ENCODE measurements around the gene KIAA1586. TPM values are rescaled to one million over a fixed set of nuclear protein-coding genes. Genes with fewer than 3 reads are reported as not detected.
"Not testable (repeated sequence)": the region's sequence is repeated elsewhere in the genome, so short reads cannot be mapped to it uniquely, and the experiment has no call there.

Gene KIAA1586
- total RNA-seq, 4 donors from 2014 or later, result 3.1 to 6.4 (median 4.8) TPM

DNA sequence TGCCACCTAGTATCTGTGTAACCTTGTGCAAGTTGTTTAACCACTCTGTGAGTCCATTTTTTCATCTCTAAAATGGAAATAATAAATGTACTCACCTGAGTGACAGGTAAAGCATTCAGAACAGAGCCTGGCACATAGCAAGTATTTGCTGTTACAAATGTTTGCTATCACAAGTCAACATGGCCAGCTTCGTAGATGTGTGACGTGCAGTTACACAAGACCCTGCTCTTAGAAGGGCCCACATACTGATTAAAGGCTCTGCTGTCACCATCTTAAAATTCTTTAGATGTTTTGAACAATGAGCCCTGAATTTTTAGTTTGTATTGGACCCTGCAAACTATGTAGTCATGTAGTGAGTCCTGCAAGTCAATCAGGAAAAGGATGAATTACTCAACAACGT is 40.4 kb upstream of the KIAA1586 start:
- TF ChIP-seq, protein P1, sequence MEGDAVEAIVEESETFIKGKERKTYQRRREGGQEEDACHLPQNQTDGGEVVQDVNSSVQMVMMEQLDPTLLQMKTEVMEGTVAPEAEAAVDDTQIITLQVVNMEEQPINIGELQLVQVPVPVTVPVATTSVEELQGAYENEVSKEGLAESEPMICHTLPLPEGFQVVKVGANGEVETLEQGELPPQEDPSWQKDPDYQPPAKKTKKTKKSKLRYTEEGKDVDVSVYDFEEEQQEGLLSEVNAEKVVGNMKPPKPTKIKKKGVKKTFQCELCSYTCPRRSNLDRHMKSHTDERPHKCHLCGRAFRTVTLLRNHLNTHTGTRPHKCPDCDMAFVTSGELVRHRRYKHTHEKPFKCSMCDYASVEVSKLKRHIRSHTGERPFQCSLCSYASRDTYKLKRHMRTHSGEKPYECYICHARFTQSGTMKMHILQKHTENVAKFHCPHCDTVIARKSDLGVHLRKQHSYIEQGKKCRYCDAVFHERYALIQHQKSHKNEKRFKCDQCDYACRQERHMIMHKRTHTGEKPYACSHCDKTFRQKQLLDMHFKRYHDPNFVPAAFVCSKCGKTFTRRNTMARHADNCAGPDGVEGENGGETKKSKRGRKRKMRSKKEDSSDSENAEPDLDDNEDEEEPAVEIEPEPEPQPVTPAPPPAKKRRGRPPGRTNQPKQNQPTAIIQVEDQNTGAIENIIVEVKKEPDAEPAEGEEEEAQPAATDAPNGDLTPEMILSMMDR (IDR thresholded peaks at IDR 0.05), result no peak
- TF ChIP-seq POLR2AphosphoS5 (IDR thresholded peaks at IDR 0.05) (no peak), EP300 (IDR thresholded peaks at IDR 0.05) (no peak), POLR2A (IDR thresholded peaks at IDR 0.05) (no peak)
- Histone ChIP-seq H3K27ac (no peak overlapping the region), H3K9me3 (no peaks in the 10 kb centered on the region), H3K4me1 (no peaks in the 10 kb centered on the region), H3K4me3 (no peak overlapping the region), H3K36me3 (no peaks in the 10 kb centered on the region), H3K27me3 (no peaks in the 10 kb centered on the region)
- WGBS, result 76% methylated on average over 3 of the region's 3 CpGs
- no peak for DNase-seq (ENCODE audit: low spot score in 2 of 2)

DNA sequence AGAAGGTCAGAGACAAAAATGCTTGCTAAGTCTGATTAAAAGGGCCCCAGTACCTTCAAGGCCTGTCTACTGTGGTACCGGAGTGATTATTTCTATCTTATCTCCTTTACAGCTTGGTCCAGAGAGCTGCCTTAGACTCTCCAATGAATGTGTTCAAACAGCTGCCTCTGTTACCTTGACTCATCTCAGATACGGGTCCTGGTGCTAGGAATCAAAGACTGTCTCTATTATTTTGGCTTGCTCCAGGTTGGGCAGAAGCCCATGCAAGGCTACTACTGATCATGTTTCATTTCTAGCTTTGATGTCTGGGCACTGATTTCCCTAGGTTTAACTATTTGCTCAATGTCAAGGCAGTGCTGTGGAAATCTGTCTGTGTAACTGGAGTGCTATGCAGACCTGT is 38.4 kb upstream of the KIAA1586 start:
- H3K36me3 ChIP-seq; H3K9me3 ChIP-seq; H3K27ac ChIP-seq; H3K4me3 ChIP-seq; H3K27me3 ChIP-seq; DNase-seq (ENCODE audit: low spot score in 2 of 2); H3K4me1 ChIP-seq: not testable (repeated sequence)
- 68% methylated on average over 2 of the region's 2 CpGs for WGBS

DNA sequence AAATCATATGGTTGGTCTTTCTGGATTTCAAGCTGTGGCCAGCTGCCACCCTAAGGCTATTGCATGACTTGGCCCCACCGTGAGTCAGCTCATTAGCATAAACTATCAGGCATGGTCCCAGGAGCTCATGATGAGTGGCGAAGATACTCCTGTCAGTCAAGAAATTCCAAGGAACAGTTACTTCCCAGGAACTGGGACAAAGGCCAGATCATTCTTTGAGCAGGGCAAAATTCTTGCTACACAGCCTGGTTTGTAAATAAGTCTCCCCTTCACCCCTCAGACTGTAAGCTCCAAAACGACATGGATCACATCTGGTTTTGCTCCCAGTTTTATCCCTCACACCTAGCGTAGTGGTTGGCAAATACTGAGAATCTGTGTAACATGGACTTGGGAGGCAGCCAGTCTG is 33.0 kb upstream of the KIAA1586 start:
- H3K4me1 ChIP-seq, result peaks cover 4% of the 10 kb centered on the region
- TF ChIP-seq, protein P1 (IDR thresholded peaks at IDR 0.05), result no peak
- TF ChIP-seq POLR2AphosphoS5 (IDR thresholded peaks at IDR 0.05), result no peak
- TF ChIP-seq POLR2A (IDR thresholded peaks at IDR 0.05), result no peak
- TF ChIP-seq EP300 (IDR thresholded peaks at IDR 0.05), result no peak
- H3K36me3 ChIP-seq, result no peaks in the 10 kb centered on the region
- no peak overlapping the region for H3K4me3 ChIP-seq
- 22% methylated on average over 4 of the region's 4 CpGs for WGBS
- no peak for DNase-seq (ENCODE audit: low spot score in 2 of 2)
- H3K27ac ChIP-seq, result no peak overlapping the region
- H3K27me3 ChIP-seq, result no peaks in the 10 kb centered on the region
- no peaks in the 10 kb centered on the region for H3K9me3 ChIP-seq

DNA sequence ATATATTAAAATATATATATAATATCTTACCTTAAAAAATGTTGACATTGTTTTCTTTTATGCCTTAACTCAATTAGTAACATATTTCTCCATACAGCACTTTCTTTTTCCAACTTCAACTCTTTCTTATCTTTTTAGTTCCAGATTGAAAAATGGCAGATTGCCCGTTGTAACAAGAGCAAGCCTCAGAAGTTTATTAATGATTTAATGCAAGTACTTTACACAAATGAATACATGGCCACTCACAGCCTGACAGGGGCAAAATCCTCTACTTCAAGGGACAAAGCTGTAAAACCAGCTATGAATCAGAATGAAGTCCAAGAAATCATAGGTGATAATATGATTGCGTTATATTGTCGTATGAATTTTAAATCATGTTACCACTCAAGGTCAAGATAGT is 29.4 kb upstream of the KIAA1586 start:
- 75% methylated on average over 3 of the region's 3 CpGs for WGBS
- no peak for DNase-seq (ENCODE audit: low spot score in 2 of 2)

DNA sequence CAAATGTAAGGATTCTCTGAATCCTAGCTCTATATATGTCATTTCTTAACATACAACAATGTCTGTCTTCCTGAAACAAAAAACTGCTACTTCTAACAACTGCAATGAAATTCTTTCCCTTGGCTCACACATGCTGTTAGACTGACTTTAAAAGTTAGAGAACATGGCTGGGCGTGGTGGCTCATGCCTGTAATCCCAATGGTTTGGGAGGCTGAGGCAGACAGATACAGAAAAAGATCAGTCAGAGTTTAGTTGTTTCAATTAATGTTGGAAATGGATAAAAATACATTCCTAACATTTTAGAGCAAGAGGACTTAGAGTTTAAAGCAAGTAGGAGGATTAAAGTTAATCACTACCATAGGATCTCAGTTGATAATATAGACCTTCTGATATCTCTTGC is 28.7 kb upstream of the KIAA1586 start:
- no peak for DNase-seq (ENCODE audit: low spot score in 2 of 2)
- H3K4me3 ChIP-seq, result no peak overlapping the region
- H3K27me3 ChIP-seq, result no peaks in the 10 kb centered on the region
- H3K4me1 ChIP-seq, result peaks cover 4% of the 10 kb centered on the region
- WGBS, result 75% methylated on average over 1 of the region's 1 CpG
- H3K36me3 ChIP-seq, result no peaks in the 10 kb centered on the region
- H3K9me3 ChIP-seq, result no peaks in the 10 kb centered on the region
- H3K27ac ChIP-seq, result no peak overlapping the region
- TF ChIP-seq EP300 (IDR thresholded peaks at IDR 0.05) (no peak), POLR2AphosphoS5 (IDR thresholded peaks at IDR 0.05) (no peak), POLR2A (IDR thresholded peaks at IDR 0.05) (no peak)
- TF ChIP-seq, protein P1 (IDR thresholded peaks at IDR 0.05), result no peak

More for the DNA sequence above, 29.4 kb upstream of the KIAA1586 start:
- Histone ChIP-seq H3K4me3 (no peak overlapping the region), H3K27ac (no peak overlapping the region), H3K4me1 (peaks cover 4% of the 10 kb centered on the region), H3K27me3 (no peaks in the 10 kb centered on the region), H3K9me3 (no peaks in the 10 kb centered on the region), H3K36me3 (no peaks in the 10 kb centered on the region)
- TF ChIP-seq, protein P1 (IDR thresholded peaks at IDR 0.05), result no peak
- no peak for TF ChIP-seq POLR2A (IDR thresholded peaks at IDR 0.05)
- no peak for TF ChIP-seq EP300 (IDR thresholded peaks at IDR 0.05)
- no peak for TF ChIP-seq POLR2AphosphoS5 (IDR thresholded peaks at IDR 0.05)

DNA sequence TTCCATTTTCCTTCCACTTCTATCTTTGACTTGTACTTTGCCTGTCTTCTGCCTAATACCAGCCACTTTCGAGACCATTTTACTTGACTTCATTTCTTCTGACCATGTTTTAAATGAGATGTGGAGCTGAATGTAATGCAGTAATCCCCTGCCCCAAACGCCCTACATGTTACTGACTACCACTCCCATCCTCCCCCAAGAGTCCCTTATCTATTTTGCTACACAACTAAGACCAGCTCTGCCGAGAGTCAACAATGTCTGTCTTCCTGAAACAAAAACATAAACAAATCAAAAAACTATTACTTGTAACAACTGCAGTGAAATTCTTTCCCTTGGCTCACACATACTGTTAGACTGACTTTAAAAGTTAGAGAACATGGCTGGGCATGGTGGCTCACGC is 27.1 kb upstream of the KIAA1586 start:
- Histone ChIP-seq H3K27ac (no peak overlapping the region), H3K9me3 (peaks cover 3% of the 10 kb centered on the region), H3K4me3 (no peak overlapping the region), H3K27me3 (no peaks in the 10 kb centered on the region), H3K36me3 (no peaks in the 10 kb centered on the region), H3K4me1 (no peaks in the 10 kb centered on the region)
- TF ChIP-seq POLR2A (IDR thresholded peaks at IDR 0.05), result no peak
- TF ChIP-seq, protein P1 (IDR thresholded peaks at IDR 0.05), result no peak
- no peak for TF ChIP-seq EP300 (IDR thresholded peaks at IDR 0.05)
- no peak for TF ChIP-seq POLR2AphosphoS5 (IDR thresholded peaks at IDR 0.05)
- WGBS, result 84% methylated on average over 4 of the region's 4 CpGs
- DNase-seq (ENCODE audit: low spot score in 2 of 2), result no peak
